Measurements from ENCODE around the gene NSUN2. TPM values are rescaled to one million over a fixed set of nuclear protein-coding genes. Genes with fewer than 3 reads are reported as not detected.
"Not testable (repeated sequence)": the region's sequence is repeated elsewhere in the genome, so short reads cannot be mapped to it uniquely, and the experiment has no call there.

Gene NSUN2
- 10 to 100 TPM; 49.1 to 60.1 TPM for total RNA-seq
- 67.2 to 114 reads per million in 2 donors for total RNA-seq

GRCh38 chr5:6632888-6633468, at the start of gene NSUN2, which contains the start of gene SRD5A1:
Gene NSUN2, minus strand, starts transcription at chr5:6633044. Its CDS starts 65 bp downstream, at chr5:6632979.
Gene SRD5A1, plus strand, starts transcription at chr5:6633440. Its CDS starts 137 bp downstream, at chr5:6633577.
- peak; percentile 90 for ATAC-seq
- H3K36me3 Mint-ChIP-seq (ENCODE audit: low read depth), result peaks cover 6% of the 10 kb centered on the region
- H3K27me3 Mint-ChIP-seq, result no peaks in the 10 kb centered on the region
- peaks cover 31% of the 10 kb centered on the region for H3K4me1 Mint-ChIP-seq
- H3K4me3 Mint-ChIP-seq, result peak within 1 kb of the TSS; percentile 98
- DNase-seq, result peak; percentile 90 to 95 (median 91)
- no peaks in the 10 kb centered on the region for H3K9me3 ChIP-seq (ENCODE audit: control insufficient read depth, low read length, poor library complexity, severe bottlenecking)
- H3K27ac Mint-ChIP-seq, result peak within 1 kb of the TSS; percentile 93

DNA sequence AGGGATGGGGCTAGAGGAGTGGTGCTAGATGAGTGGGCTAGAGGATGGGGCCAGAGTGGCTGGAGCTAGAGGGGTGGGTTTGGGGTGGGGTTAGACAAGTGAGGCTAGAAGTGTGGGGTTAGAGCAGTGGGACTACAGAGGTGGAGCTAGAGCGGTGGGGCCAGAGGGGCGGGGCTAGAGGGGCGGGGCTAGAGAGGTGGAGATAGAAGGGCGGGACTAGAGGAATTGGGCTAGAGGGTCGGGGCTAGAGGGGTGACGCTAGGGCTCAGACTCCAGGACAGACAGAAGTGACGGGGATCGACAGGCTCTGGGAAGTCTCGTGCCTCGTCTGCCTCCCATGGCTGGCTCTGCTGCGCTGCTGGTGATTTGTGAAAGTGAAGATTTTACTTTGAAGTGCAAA, 49.4 kb upstream of the NSUN2 start:
- H3K27ac Mint-ChIP-seq, result no peak overlapping the region
- H3K27me3 Mint-ChIP-seq, result peaks cover 22% of the 10 kb centered on the region
- no peak for DNase-seq
- no peak overlapping the region for H3K4me3 Mint-ChIP-seq
- H3K36me3 Mint-ChIP-seq (ENCODE audit: low read depth), result no peaks in the 10 kb centered on the region
- ATAC-seq, result no peak
- H3K9me3 ChIP-seq (ENCODE audit: control insufficient read depth, low read length, poor library complexity, severe bottlenecking), result no peaks in the 10 kb centered on the region
- no peaks in the 10 kb centered on the region for H3K4me1 Mint-ChIP-seq

DNA sequence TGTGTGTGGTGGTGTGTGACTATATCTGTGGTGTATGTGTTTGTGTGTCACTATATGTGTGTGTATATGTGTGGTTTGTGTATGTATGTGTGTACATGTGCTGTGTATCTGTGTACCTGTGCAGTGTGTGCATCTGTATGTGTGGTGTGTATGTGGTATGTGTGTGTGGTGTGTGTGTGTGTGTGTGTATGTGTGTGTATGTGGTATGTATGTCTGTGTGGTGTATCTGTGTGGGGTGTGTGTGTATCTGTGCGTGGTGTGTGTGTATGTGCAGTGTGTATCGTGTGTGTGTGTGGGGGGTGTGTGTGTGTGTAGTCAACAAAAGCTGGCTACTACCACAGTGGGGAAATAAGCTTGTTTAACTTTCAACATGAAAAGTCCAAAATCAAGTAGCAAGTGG, 48.8 kb upstream of the NSUN2 start:
- no peaks in the 10 kb centered on the region for H3K9me3 ChIP-seq (ENCODE audit: control insufficient read depth, low read length, poor library complexity, severe bottlenecking)
- Mint-ChIP-seq H3K27ac (no peak overlapping the region), H3K4me1 (no peaks in the 10 kb centered on the region), H3K4me3 (no peak overlapping the region), H3K36me3 (ENCODE audit: low read depth) (no peaks in the 10 kb centered on the region), H3K27me3 (peaks cover 18% of the 10 kb centered on the region)
- DNase-seq (no peak), ATAC-seq (no peak)

DNA sequence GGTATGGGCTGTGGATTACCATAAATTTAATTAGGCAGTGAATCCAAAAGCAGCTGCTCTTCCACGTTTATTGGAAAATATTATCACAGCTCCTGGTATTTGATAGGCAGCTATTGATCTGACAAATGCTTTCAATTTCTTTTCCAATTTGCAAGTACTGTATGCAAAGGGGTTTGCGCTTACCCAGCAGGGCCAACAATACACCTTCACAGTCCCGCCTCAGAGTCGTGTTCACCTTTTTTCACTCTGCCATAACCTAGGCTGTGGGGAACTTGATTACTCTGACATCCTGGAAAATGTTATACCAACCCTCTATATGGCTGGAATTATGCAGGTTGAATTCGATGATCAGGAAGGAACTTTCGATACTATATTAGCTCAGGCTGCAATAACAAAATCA, 48.1 kb upstream of the NSUN2 start:
- H3K27me3 Mint-ChIP-seq, result peaks cover 13% of the 10 kb centered on the region
- H3K36me3 Mint-ChIP-seq (ENCODE audit: low read depth), result no peaks in the 10 kb centered on the region
- no peaks in the 10 kb centered on the region for H3K4me1 Mint-ChIP-seq
- no peak overlapping the region for H3K4me3 Mint-ChIP-seq
- H3K27ac Mint-ChIP-seq, result no peak overlapping the region
- no peaks in the 10 kb centered on the region for H3K9me3 ChIP-seq (ENCODE audit: control insufficient read depth, low read length, poor library complexity, severe bottlenecking)
- no peak for DNase-seq
- no peak for ATAC-seq

- Mint-ChIP-seq H3K4me3 (no peak overlapping the region), H3K27ac (no peak overlapping the region), H3K36me3 (ENCODE audit: low read depth) (no peaks in the 10 kb centered on the region), H3K4me1 (no peaks in the 10 kb centered on the region), H3K27me3 (peaks cover 3% of the 10 kb centered on the region)
- no peaks in the 10 kb centered on the region for H3K9me3 ChIP-seq (ENCODE audit: control insufficient read depth, low read length, poor library complexity, severe bottlenecking)
- no peak for DNase-seq
- ATAC-seq, result no peak
Measured at GRCh38 chr5:6678385-6678784, 45.5 kb upstream of the NSUN2 start.

DNA sequence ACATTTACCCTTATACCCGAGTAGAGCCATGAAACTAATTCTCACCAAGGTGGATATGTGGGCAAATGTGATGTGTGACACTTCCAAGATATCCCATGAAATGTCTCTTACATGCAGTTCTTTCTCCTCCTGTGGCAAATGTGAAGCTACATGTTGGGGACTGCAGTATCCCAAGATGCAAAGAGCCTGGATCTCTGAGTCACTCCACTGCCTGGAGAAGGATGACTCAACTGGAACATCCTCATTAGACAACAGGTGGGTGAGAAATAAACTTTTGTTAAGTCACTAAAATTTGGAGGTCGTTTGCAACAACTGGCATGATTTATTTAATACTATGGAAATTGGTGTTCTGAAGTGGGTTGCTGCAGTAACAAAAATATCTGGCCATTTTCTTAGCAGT, 43.9 kb upstream of the NSUN2 start:
- DNase-seq, result no peak
- ATAC-seq, result no peak
- no peaks in the 10 kb centered on the region for H3K4me1 Mint-ChIP-seq
- H3K9me3 ChIP-seq (ENCODE audit: control insufficient read depth, low read length, poor library complexity, severe bottlenecking), result no peaks in the 10 kb centered on the region
- no peaks in the 10 kb centered on the region for H3K36me3 Mint-ChIP-seq (ENCODE audit: low read depth)
- H3K4me3 Mint-ChIP-seq, result no peak overlapping the region
- no peaks in the 10 kb centered on the region for H3K27me3 Mint-ChIP-seq
- H3K27ac Mint-ChIP-seq, result no peak overlapping the region

DNA sequence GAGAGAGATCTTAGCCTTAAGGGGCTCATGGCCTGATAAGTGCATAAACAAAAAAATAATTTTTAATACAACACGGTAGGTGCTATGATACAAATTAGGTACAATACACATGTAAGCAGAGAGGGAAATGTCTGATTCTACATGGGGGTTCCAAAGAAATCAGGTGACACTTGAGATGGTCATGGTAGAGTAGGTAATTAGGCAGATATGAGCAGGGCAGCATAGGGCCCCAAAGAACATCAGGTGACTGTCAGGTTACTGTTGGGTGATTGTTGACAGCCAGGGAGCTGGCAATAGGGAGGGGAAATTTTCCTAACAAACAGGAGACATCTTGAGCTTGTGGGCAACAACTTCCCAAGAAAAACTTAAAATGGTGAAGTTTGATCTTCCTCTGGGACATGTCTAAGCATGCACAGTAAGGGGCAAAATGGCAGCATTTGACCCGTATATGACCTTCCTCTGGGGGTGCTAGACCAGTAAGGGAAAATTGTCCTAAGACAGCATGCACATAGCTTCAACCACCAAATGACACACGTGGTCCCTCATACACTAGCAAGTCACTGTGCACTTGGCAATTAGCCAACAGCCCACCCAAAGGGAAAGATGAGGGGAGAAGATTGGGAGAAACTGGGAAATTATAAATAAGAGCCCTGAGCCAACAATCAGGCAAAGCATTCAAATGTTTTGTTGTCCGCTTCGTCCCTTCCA, 43.1 kb upstream of the NSUN2 start:
- H3K4me3 Mint-ChIP-seq, result no peak overlapping the region
- no peaks in the 10 kb centered on the region for H3K36me3 Mint-ChIP-seq (ENCODE audit: low read depth)
- DNase-seq, result no peak
- no peaks in the 10 kb centered on the region for H3K4me1 Mint-ChIP-seq
- ATAC-seq, result no peak
- no peaks in the 10 kb centered on the region for H3K27me3 Mint-ChIP-seq
- no peaks in the 10 kb centered on the region for H3K9me3 ChIP-seq (ENCODE audit: control insufficient read depth, low read length, poor library complexity, severe bottlenecking)
- H3K27ac Mint-ChIP-seq, result no peak overlapping the region

DNA sequence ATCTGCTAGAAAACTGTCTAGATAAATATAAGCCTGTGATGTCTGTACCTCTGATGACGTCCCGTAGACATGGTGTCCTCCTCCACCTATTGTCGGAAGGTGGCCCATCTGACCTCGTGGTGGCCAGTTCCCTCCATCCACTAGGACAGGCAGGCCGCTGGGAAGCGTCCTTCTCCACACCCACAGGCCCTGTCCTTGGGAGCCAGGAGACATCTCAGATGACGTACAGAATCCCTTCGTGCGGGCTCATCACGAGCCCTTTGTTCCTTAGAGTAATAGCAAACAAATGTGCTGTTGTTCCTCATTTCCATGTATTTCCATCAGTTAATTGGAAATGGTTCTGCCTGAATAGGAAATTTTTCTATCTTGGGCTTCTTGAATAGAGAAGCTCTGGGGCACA, 42.0 kb upstream of the NSUN2 start:
- DNase-seq (no peak), ATAC-seq (no peak)
- Mint-ChIP-seq H3K36me3 (ENCODE audit: low read depth) (no peaks in the 10 kb centered on the region), H3K27ac (no peak overlapping the region), H3K4me3 (no peak overlapping the region), H3K4me1 (no peaks in the 10 kb centered on the region), H3K27me3 (no peaks in the 10 kb centered on the region)
- no peaks in the 10 kb centered on the region for H3K9me3 ChIP-seq (ENCODE audit: control insufficient read depth, low read length, poor library complexity, severe bottlenecking)

- H3K27me3 Mint-ChIP-seq, result no peaks in the 10 kb centered on the region
- H3K4me3 Mint-ChIP-seq, result no peak overlapping the region
- no peak for DNase-seq
- no peak overlapping the region for H3K27ac Mint-ChIP-seq
- ATAC-seq, result no peak
- no peaks in the 10 kb centered on the region for H3K36me3 Mint-ChIP-seq (ENCODE audit: low read depth)
- no peaks in the 10 kb centered on the region for H3K9me3 ChIP-seq (ENCODE audit: control insufficient read depth, low read length, poor library complexity, severe bottlenecking)
- no peaks in the 10 kb centered on the region for H3K4me1 Mint-ChIP-seq
Measured at GRCh38 chr5:6674421-6674820, 41.6 kb upstream of the NSUN2 start.

DNA sequence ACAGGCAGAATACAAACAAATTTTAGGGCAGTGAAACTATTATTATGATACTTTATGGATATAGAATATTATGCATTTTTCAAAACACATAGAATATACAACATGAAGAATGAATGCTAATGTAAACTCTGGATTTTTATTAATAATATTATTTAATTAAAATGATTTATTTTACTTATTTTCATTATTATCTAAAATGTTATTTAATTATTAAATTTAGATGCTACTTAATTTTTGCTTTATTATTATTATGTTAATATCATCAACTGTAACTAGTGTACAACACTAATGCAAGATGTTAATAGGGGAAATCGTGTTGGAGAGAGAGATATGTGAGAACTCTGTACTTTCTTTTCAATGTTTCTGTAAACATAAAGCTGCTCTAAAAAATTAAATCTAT, 41.1 kb upstream of the NSUN2 start:
- H3K9me3 ChIP-seq (ENCODE audit: control insufficient read depth, low read length, poor library complexity, severe bottlenecking), result no peaks in the 10 kb centered on the region
- Mint-ChIP-seq H3K27me3 (no peaks in the 10 kb centered on the region), H3K4me3 (no peak overlapping the region), H3K36me3 (ENCODE audit: low read depth) (peaks cover under 1% of the 10 kb centered on the region), H3K27ac (no peak overlapping the region), H3K4me1 (no peaks in the 10 kb centered on the region)
- ATAC-seq (no peak), DNase-seq (no peak)

DNA sequence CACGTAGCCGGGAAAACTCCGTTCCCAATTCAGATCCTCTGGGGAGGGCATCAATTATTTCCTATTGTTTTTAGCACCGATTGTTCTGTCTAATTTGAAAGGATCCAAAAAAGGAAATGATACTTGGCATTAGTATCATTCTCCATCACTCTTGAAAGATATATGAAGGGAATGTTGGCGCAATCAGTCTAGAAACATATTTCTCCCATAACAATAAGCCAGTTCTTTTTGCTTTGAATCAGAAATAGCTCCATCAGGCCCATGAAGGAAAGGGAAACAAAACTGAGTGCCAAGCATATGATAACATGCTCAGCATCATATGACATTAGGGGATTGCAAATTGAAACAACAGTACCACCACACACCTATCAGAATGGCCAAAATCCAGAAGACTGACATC, 40.2 kb upstream of the NSUN2 start:
- Mint-ChIP-seq H3K36me3 (ENCODE audit: low read depth) (peaks cover 3% of the 10 kb centered on the region), H3K4me1 (no peaks in the 10 kb centered on the region), H3K4me3 (no peak overlapping the region), H3K27ac (no peak overlapping the region), H3K27me3 (no peaks in the 10 kb centered on the region)
- DNase-seq, result no peak
- H3K9me3 ChIP-seq (ENCODE audit: control insufficient read depth, low read length, poor library complexity, severe bottlenecking), result no peaks in the 10 kb centered on the region
- no peak for ATAC-seq

DNA sequence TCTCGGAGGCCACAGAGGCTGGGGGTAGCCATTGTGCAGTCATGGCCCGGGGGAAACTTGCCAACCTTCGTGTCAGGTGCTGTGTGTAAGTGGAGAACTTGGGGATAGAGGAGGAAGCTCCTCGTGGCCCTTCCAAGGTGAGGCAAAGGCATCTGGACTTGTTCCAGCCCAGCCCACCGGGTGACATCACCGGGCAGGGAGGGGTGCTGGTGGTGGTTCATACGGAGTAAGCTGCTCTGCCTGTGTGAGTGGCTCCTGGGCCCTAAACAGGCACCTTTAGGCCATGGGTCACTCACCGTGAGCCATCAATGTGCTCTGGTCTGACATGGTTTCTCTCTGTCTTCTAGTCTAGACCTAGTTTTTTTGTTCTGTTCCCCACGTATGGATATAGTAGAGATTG, 35.9 kb upstream of the NSUN2 start:
- not testable (repeated sequence) for H3K36me3 Mint-ChIP-seq (ENCODE audit: low read depth); H3K9me3 ChIP-seq (ENCODE audit: control insufficient read depth, low read length, poor library complexity, severe bottlenecking); H3K4me3 Mint-ChIP-seq; H3K4me1 Mint-ChIP-seq; DNase-seq; H3K27ac Mint-ChIP-seq; ATAC-seq; H3K27me3 Mint-ChIP-seq

DNA sequence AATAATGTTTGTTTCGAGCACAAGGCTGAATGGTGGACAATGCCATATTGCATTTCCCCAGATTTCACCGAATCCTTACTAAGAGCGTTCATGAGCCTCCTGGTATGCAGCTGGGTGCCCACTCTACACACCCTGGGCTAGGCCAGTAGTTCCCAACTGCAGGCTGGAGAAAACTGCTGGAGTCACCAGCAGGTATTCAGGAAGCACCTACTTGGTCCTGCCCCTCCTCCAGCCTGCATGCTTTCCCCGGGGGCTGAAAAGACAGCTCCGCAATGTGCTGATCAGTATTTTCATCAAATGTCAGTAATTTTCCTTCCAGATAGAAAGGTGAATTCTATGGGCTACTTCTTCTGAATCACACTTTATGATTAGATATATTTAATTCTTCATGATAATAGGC, 34.8 kb upstream of the NSUN2 start:
- Mint-ChIP-seq H3K36me3 (ENCODE audit: low read depth) (peaks cover 3% of the 10 kb centered on the region), H3K4me1 (no peaks in the 10 kb centered on the region), H3K27ac (peak overlapping the region; percentile 43), H3K4me3 (no peak overlapping the region), H3K27me3 (no peaks in the 10 kb centered on the region)
- H3K9me3 ChIP-seq (ENCODE audit: control insufficient read depth, low read length, poor library complexity, severe bottlenecking), result no peaks in the 10 kb centered on the region
- ATAC-seq (no peak), DNase-seq (no peak)

DNA sequence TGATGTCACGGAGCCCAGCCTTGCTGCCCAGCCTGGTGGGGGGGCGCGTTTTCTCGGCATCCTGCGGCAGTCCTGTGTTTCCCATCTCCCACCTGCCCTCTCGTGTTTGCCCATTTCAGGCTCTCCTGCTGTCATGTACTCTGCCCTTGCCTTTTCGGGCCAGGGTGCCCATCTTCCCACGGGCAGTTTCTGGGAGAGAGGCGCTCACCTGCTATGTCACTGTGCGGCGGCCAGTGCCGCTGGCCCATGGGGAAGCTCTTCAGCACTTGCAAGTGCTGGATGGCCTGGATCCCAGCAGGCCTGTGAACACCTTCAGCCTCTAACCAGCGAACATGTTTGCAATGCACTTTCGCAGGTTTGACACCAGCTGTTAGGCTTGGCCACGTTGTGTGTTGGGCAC, 33.9 kb upstream of the NSUN2 start:
- DNase-seq (no peak), ATAC-seq (no peak)
- no peak overlapping the region for H3K27ac Mint-ChIP-seq
- H3K4me1 Mint-ChIP-seq, result no peaks in the 10 kb centered on the region
- H3K27me3 Mint-ChIP-seq, result no peaks in the 10 kb centered on the region
- peaks cover 3% of the 10 kb centered on the region for H3K36me3 Mint-ChIP-seq (ENCODE audit: low read depth)
- no peaks in the 10 kb centered on the region for H3K9me3 ChIP-seq (ENCODE audit: control insufficient read depth, low read length, poor library complexity, severe bottlenecking)
- no peak overlapping the region for H3K4me3 Mint-ChIP-seq
